GM18870 (cell line): Measurements from ENCODE around the gene ERC1.
A peak's percentile ranks its signal among the peaks of the same experiment; 100 is the strongest.

Experiments
- ATAC-seq: cut with Tn5 transposase; IDR thresholded peaks from one replicate; pipeline ENCODE4 v1.9.1; 2021; ENCODE audit warnings: moderate library complexity; ENCODE audit not compliant: unreplicated experiment

Gene ERC1

GRCh38 chr12:1523558-1524050 lies 532.6 kb downstream of the ERC1 start:
- ATAC-seq = no peak

- ATAC-seq = no peak
Observed at GRCh38 chr12:1525858-1526257, 534.8 kb downstream of the ERC1 start.

- ATAC-seq = no peak
Observed at GRCh38 chr12:1527789-1528188, 536.8 kb downstream of the ERC1 start.

- no peak for ATAC-seq
Observed at GRCh38 chr12:1528791-1529190, 537.8 kb downstream of the ERC1 start.

GRCh38 chr12:1529228-1529861 lies 538.3 kb downstream of the ERC1 start:
- no peak for ATAC-seq

- ATAC-seq = no peak
Observed at GRCh38 chr12:1529862-1530591, 539.0 kb downstream of the ERC1 start.

- ATAC-seq = no peak
Observed at GRCh38 chr12:1530592-1531152, 539.6 kb downstream of the ERC1 start.

GRCh38 chr12:1531153-1531653 lies 540.2 kb downstream of the ERC1 start:
- ATAC-seq = no peak

GRCh38 chr12:1531654-1532374 lies 540.8 kb downstream of the ERC1 start:
- no peak for ATAC-seq

GRCh38 chr12:1532375-1533165 lies 541.5 kb downstream of the ERC1 start:
- ATAC-seq = no peak

- peak; percentile 28 for ATAC-seq
Observed at GRCh38 chr12:1533205-1533601, 542.2 kb downstream of the ERC1 start.

GRCh38 chr12:1533602-1534304 lies 542.7 kb downstream of the ERC1 start:
- peak; percentile 51 for ATAC-seq

- ATAC-seq = no peak
Observed at GRCh38 chr12:1534748-1535147, 543.7 kb downstream of the ERC1 start.

- no peak for ATAC-seq
Observed at GRCh38 chr12:1536817-1537216, 545.8 kb downstream of the ERC1 start.

- ATAC-seq = no peak
Observed at GRCh38 chr12:1539135-1539534, 548.1 kb downstream of the ERC1 start.

- no peak for ATAC-seq
Observed at GRCh38 chr12:1540690-1541089, 549.7 kb downstream of the ERC1 start.

GRCh38 chr12:1542599-1542998 lies 551.6 kb downstream of the ERC1 start:
- no peak for ATAC-seq

GRCh38 chr12:1544996-1545700 lies 554.1 kb downstream of the ERC1 start:
- ATAC-seq = no peak
